ENCODE results near the gene TUBA4B.

DNA sequence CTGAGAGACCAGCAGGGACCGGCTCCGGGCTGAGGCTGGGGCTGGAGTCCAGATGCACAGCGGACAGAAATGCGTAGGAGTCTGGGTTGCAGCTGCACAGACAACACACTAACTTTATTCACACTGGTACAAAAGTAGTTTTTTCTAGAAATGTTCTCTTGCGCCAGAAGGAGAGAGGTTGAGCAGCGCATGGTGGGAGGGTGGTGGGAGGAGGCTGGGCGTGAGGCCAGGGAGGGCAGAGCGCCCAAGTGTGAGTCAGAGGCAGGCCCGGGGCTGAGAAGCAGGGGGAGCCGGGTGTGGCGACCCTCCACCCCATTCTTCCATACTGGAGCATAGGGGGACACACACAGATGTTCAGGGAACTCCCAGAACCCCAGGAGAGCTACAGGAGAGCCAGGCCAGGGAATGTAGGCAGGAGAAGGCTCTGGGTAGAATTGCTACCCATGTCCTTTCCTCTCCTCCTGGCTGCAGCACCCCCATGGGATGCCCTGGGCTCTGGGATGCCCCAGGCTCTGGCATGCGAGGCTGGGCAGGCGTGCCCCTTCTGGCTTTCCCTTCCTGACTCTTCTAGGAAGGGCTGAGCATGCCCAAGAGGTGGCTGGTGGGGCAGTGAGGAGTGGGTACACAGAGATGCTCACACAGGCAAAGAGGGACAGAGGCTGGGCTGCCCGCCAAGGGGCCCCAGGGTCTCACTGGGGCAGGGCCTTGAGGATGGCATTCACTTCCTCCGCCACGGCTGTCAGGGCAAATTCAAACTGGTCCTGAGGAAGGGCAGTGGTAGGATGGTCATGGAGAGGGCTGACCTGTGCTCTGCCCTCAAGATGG is 36.7 kb downstream of the TUBA4B start:
- no peak for TF ChIP-seq EZH2phosphoT487 (IDR thresholded peaks at IDR 0.05; ENCODE audit: insufficient read depth, low read depth)
- TF ChIP-seq EZH2 (IDR thresholded peaks at IDR 0.05; ENCODE audit: insufficient read depth, poor library complexity, severe bottlenecking) = no peak

Data from GM23248 (cell line).